ENCODE data around the gene SPON1.

SPON1 gene

GRCh38 chr11:14202251-14203196 lies 240.0 kb downstream of the SPON1 start:
- no peak for DNase-seq

GRCh38 chr11:14203321-14203720 lies 240.8 kb downstream of the SPON1 start:
- DNase-seq, result no peak

- no peak for DNase-seq
These were observed 250.5 kb downstream of the SPON1 start for GRCh38 chr11:14212986-14213385.

GRCh38 chr11:14218728-14219127 lies 256.2 kb downstream of the SPON1 start:
- DNase-seq, result no peak

GRCh38 chr11:14223636-14224288 lies 261.2 kb downstream of the SPON1 start:
- no peak for DNase-seq

GRCh38 chr11:14224395-14224794 lies 261.9 kb downstream of the SPON1 start:
- no peak for DNase-seq

- DNase-seq, result no peak
These were observed 263.1 kb downstream of the SPON1 start for GRCh38 chr11:14225666-14226065.

- no peak for DNase-seq
These were observed 265.8 kb downstream of the SPON1 start for GRCh38 chr11:14228356-14228755.

GRCh38 chr11:14229472-14229871 lies 266.9 kb downstream of the SPON1 start:
- DNase-seq, result no peak

- DNase-seq, result no peak
These were observed 267.9 kb downstream of the SPON1 start for GRCh38 chr11:14230407-14230806.

- DNase-seq, result no peak
These were observed 270.1 kb downstream of the SPON1 start for GRCh38 chr11:14232652-14233051.

- no peak for DNase-seq
These were observed 271.9 kb downstream of the SPON1 start for GRCh38 chr11:14234446-14234845.

GRCh38 chr11:14235701-14236100 lies 273.2 kb downstream of the SPON1 start:
- DNase-seq, result no peak

- no peak for DNase-seq
These were observed 275.0 kb downstream of the SPON1 start for GRCh38 chr11:14237444-14237961.

- DNase-seq, result no peak
These were observed 277.7 kb downstream of the SPON1 start for GRCh38 chr11:14240221-14240620.

GRCh38 chr11:14240951-14241350 lies 278.4 kb downstream of the SPON1 start:
- no peak for DNase-seq

GRCh38 chr11:14242187-14242586 lies 279.7 kb downstream of the SPON1 start:
- DNase-seq, result no peak

GRCh38 chr11:14242733-14243132 lies 280.2 kb downstream of the SPON1 start:
- DNase-seq, result no peak

- no peak for DNase-seq
These were observed 282.4 kb downstream of the SPON1 start for GRCh38 chr11:14244926-14245325.

- no peak for DNase-seq
These were observed 282.9 kb downstream of the SPON1 start for GRCh38 chr11:14245444-14245843.

- DNase-seq, result no peak
These were observed 286.1 kb downstream of the SPON1 start for GRCh38 chr11:14248580-14248981.

GRCh38 chr11:14249121-14249963 lies 286.8 kb downstream of the SPON1 start:
- DNase-seq, result peak; percentile 35

- DNase-seq, result no peak
These were observed 289.2 kb downstream of the SPON1 start for GRCh38 chr11:14251754-14252153.
